Ishikawa (cell line): ENCODE results near the gene SP8.

Experiments used
- EP300 ChIP-seq: IDR thresholded peaks from 2 replicates; pipeline ENCODE4 v1.6.1; 2012; ENCODE audit warnings: borderline replicate concordance
- TAF1 ChIP-seq: IDR thresholded peaks from 2 replicates; pipeline ENCODE4 v1.6.1; 2012; ENCODE audit warnings: low read depth, mild to moderate bottlenecking
- TEAD4 ChIP-seq: IDR thresholded peaks from 2 replicates; pipeline ENCODE4 v1.6.1; 2012
- TF ChIP-seq, protein P1 (sequence below): IDR thresholded peaks from 2 replicates; pipeline ENCODE4 v1.6.1; 2012; ENCODE audit warnings: low read depth, mild to moderate bottlenecking

DNA sequence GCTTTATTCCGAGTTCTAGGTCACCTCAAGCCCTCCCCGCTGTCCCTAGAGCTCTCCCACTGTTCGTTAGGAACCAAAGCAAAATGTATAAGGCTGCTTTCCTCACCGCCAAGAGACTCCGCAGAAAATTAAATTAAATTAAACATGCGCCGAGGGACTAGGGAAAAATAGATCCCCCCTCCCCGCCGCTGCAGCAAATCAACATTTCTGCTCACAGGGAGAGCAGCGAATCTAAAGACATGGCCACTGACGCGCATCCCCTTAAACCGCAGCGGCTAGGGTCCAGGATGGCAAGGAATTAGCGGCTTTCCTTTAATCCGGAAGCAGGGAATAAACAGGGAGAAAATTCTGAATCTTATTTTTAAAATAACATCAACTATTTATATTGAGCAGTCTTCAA lies 7.6 kb downstream of the SP8 start:
- TF ChIP-seq, protein P1, sequence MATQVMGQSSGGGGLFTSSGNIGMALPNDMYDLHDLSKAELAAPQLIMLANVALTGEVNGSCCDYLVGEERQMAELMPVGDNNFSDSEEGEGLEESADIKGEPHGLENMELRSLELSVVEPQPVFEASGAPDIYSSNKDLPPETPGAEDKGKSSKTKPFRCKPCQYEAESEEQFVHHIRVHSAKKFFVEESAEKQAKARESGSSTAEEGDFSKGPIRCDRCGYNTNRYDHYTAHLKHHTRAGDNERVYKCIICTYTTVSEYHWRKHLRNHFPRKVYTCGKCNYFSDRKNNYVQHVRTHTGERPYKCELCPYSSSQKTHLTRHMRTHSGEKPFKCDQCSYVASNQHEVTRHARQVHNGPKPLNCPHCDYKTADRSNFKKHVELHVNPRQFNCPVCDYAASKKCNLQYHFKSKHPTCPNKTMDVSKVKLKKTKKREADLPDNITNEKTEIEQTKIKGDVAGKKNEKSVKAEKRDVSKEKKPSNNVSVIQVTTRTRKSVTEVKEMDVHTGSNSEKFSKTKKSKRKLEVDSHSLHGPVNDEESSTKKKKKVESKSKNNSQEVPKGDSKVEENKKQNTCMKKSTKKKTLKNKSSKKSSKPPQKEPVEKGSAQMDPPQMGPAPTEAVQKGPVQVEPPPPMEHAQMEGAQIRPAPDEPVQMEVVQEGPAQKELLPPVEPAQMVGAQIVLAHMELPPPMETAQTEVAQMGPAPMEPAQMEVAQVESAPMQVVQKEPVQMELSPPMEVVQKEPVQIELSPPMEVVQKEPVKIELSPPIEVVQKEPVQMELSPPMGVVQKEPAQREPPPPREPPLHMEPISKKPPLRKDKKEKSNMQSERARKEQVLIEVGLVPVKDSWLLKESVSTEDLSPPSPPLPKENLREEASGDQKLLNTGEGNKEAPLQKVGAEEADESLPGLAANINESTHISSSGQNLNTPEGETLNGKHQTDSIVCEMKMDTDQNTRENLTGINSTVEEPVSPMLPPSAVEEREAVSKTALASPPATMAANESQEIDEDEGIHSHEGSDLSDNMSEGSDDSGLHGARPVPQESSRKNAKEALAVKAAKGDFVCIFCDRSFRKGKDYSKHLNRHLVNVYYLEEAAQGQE = no peak
- TF ChIP-seq TEAD4 = no peak
- no peak for TF ChIP-seq TAF1
- TF ChIP-seq EP300 = no peak
